Thoracic aorta (tissue), 2 donors: Measurements from ENCODE around the gene PLA2G12A. TPM values are rescaled to one million over a fixed set of nuclear protein-coding genes. Genes with fewer than 3 reads are reported as not detected.

ENCODE experiments used
- ATAC-seq: fragments of 150-250 bp; one replicate; pipeline ENCODE4 v1.8.0; 2017; ENCODE audit warnings: low read depth; ENCODE audit not compliant: insufficient number of reproducible peaks, low FRiP score
- DNase-seq: peaks from one replicate; pipeline ENCODE4 v3.0.0-alpha.2; 2020; ENCODE audit warnings: low spot score
- H3K27ac ChIP-seq, 2 donors: fragments of 200-600 bp; sonication (generic); 1 replicate in 1 of 2; 2 replicates in 1 of 2; pipeline ENCODE4 v1.5.1; 2016; ENCODE audit warnings: mild to moderate bottlenecking in 2 of 2, moderate library complexity in 2 of 2
- H3K27me3 ChIP-seq: fragments of 200-600 bp; sonication (generic); replicated peaks from 2 replicates; pipeline ENCODE4 v1.6.0; 2016; ENCODE audit warnings: mild to moderate bottlenecking; ENCODE audit not compliant: insufficient read depth
- H3K36me3 ChIP-seq: fragments of 200-600 bp; sonication (generic); one replicate; pipeline ENCODE4 v1.5.1; 2016
- H3K4me1 ChIP-seq, 2 donors: fragments of 200-600 bp; sonication (generic); 1 replicate in 1 of 2; 2 replicates in 1 of 2; pipeline versions ENCODE4 v1.5.1 to v1.6.0; 2016; ENCODE audit warnings: low read depth in 2 of 2, mild to moderate bottlenecking in 1 of 2; ENCODE audit not compliant: control insufficient read depth in 1 of 2
- H3K4me3 ChIP-seq: fragments of 200-600 bp; sonication (generic); 2 replicates; pipeline ENCODE4 v1.5.1; 2016; ENCODE audit warnings: mild to moderate bottlenecking
- H3K9me3 ChIP-seq: fragments of 200-600 bp; sonication (generic); 2 replicates; pipeline ENCODE4 v1.5.1; 2016
- total RNA-seq, 2 donors: library from RNA; depleted of rRNA; stranded (reverse); fragments of >200 nt; gene quantifications; one replicate each; pipeline versions ENCODE4 v1.1.0 to v1.2.3, GENCODE V29; 2016
- TF ChIP-seq, protein P1 (sequence below): fragments of 200-600 bp; sonication (generic); IDR thresholded peaks from one replicate; pipeline ENCODE4 v1.5.1; 2019; ENCODE audit warnings: antibody characterized with exemption

PLA2G12A gene
- total RNA-seq, 2 donors from 2014 or later, result 20.3 to 635 TPM

DNA sequence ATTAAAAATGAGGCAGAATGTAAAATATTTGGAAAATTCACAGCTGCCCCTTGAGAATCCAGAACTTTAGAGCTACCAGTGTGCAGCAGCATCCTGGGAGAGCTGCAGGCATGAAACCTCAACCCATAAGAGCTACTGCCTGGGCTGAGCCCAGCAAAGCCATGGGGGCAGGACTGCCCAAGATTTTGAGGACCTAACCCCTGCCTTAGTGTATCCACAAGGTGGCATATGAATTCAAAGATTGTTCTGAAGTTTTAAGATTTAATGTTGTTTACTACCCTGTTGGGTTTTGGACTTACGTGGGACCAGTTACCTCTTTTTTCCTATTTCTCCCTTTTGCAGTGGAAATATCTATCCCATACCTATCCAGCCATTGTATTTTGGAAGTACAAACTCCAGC lies 53.0 kb downstream of the PLA2G12A start:
- Histone ChIP-seq H3K4me1 (no peaks in the 10 kb centered on the region), H3K27me3 (no peaks in the 10 kb centered on the region)
- DNase-seq, result no peak

GRCh38 chr4:109675843-109676242 lies 54.0 kb downstream of the PLA2G12A start:
- Histone ChIP-seq H3K27ac (no peak overlapping the region), H3K9me3 (no peaks in the 10 kb centered on the region), H3K4me1 (no peaks in the 10 kb centered on the region), H3K4me3 (no peak overlapping the region), H3K36me3 (no peaks in the 10 kb centered on the region), H3K27me3 (no peaks in the 10 kb centered on the region)
- TF ChIP-seq, protein P1, sequence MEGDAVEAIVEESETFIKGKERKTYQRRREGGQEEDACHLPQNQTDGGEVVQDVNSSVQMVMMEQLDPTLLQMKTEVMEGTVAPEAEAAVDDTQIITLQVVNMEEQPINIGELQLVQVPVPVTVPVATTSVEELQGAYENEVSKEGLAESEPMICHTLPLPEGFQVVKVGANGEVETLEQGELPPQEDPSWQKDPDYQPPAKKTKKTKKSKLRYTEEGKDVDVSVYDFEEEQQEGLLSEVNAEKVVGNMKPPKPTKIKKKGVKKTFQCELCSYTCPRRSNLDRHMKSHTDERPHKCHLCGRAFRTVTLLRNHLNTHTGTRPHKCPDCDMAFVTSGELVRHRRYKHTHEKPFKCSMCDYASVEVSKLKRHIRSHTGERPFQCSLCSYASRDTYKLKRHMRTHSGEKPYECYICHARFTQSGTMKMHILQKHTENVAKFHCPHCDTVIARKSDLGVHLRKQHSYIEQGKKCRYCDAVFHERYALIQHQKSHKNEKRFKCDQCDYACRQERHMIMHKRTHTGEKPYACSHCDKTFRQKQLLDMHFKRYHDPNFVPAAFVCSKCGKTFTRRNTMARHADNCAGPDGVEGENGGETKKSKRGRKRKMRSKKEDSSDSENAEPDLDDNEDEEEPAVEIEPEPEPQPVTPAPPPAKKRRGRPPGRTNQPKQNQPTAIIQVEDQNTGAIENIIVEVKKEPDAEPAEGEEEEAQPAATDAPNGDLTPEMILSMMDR, result no peak
- DNase-seq (no peak), ATAC-seq (no peak)

More for the DNA sequence above, 53.0 kb downstream of the PLA2G12A start:
- Histone ChIP-seq H3K4me3 (no peak overlapping the region), H3K9me3 (no peaks in the 10 kb centered on the region), H3K36me3 (no peaks in the 10 kb centered on the region), H3K27ac (no peak overlapping the region)
- TF ChIP-seq, protein P1, result no peak
- ATAC-seq, result no peak

DNA sequence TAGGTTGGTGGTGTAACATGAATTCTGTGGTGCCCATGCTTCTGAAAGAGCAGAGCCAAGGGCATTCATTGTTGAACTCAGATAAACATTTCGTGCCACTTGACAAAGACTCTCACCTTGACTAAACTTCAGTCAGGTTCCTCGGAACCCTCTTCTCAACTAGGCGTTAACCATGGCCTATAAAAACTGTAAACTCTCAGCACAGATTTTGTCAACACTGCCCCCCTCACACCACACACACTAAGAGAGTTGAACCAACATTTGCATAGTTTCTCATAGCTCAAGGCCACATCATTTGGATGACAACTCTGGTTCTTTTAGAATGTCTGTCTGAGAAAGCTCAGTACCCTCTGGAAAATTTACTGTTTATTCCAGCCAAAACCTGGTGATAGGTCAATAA lies 54.7 kb downstream of the PLA2G12A start:
- no peaks in the 10 kb centered on the region for H3K9me3 ChIP-seq
- H3K4me3 ChIP-seq, result no peak overlapping the region
- H3K4me1 ChIP-seq, result no peaks in the 10 kb centered on the region
- no peak overlapping the region for H3K27ac ChIP-seq
- ATAC-seq (no peak), DNase-seq (no peak)
- H3K27me3 ChIP-seq, result no peaks in the 10 kb centered on the region
- TF ChIP-seq, protein P1, result no peak
- no peaks in the 10 kb centered on the region for H3K36me3 ChIP-seq

GRCh38 chr4:109673303-109673702 lies 56.6 kb downstream of the PLA2G12A start:
- Histone ChIP-seq H3K9me3 (no peaks in the 10 kb centered on the region), H3K27ac (no peak overlapping the region), H3K36me3 (no peaks in the 10 kb centered on the region), H3K4me3 (no peak overlapping the region), H3K27me3 (no peaks in the 10 kb centered on the region), H3K4me1 (no peaks in the 10 kb centered on the region)
- DNase-seq (no peak), ATAC-seq (no peak)
- TF ChIP-seq, protein P1, result no peak

- no peak for DNase-seq
- Histone ChIP-seq H3K4me3 (no peak overlapping the region), H3K4me1 (no peaks in the 10 kb centered on the region), H3K27ac (no peak overlapping the region), H3K27me3 (no peaks in the 10 kb centered on the region), H3K9me3 (no peaks in the 10 kb centered on the region), H3K36me3 (no peaks in the 10 kb centered on the region)
- no peak for ATAC-seq
- TF ChIP-seq, protein P1, result no peak
These were observed 57.5 kb downstream of the PLA2G12A start for GRCh38 chr4:109672169-109672930.
